Neural progenitor cell (in vitro differentiated cells): ENCODE results near the gene LHX4. TPM values are rescaled to one million over a fixed set of nuclear protein-coding genes. Genes with fewer than 3 reads are reported as not detected.

Experiments used
- DNase-seq: peaks from one replicate; pipeline ENCODE4 v3.0.0-alpha.2; 2016; ENCODE audit warnings: low spot score
- H2AFZ ChIP-seq: fragments of 200-600 bp; sonication (generic); replicated peaks from 2 replicates; pipeline ENCODE4 v1.6.1; 2016; ENCODE audit warnings: antibody characterized with exemption
- H3F3A ChIP-seq: fragments of 200-600 bp; sonication (generic); 2 replicates; pipeline ENCODE4 v1.6.1; 2016; ENCODE audit warnings: antibody characterized with exemption, low read depth
- H3K27ac ChIP-seq: fragments of 200-600 bp; sonication (generic); 2 replicates; pipeline ENCODE4 v1.5.1; 2016; ENCODE audit warnings: mild to moderate bottlenecking
- H3K27me3 ChIP-seq: fragments of 200-600 bp; sonication (generic); 2 replicates; pipeline ENCODE4 v1.6.1; 2016; ENCODE audit warnings: mild to moderate bottlenecking, moderate library complexity
- H3K36me3 ChIP-seq: fragments of 200-600 bp; sonication (generic); 2 replicates; pipeline ENCODE4 v1.5.1; 2016
- H3K4me1 ChIP-seq: fragments of 200-600 bp; sonication (generic); 2 replicates; pipeline ENCODE4 v1.6.1; 2016; ENCODE audit warnings: mixed run types
- H3K4me2 ChIP-seq: fragments of 200-600 bp; sonication (generic); 2 replicates; pipeline ENCODE4 v1.6.1; 2016
- H3K4me3 ChIP-seq: fragments of 200-600 bp; sonication (generic); 2 replicates; pipeline ENCODE4 v1.5.1; 2016
- H3K79me2 ChIP-seq: fragments of 200-600 bp; sonication (generic); 2 replicates; pipeline ENCODE4 v1.6.1; 2016; ENCODE audit warnings: low read depth
- H3K9ac ChIP-seq: fragments of 200-600 bp; sonication (generic); 2 replicates; pipeline ENCODE4 v1.6.1; 2016
- H3K9me3 ChIP-seq: fragments of 200-600 bp; sonication (generic); 2 replicates; pipeline ENCODE4 v1.5.1; 2016; ENCODE audit warnings: low read depth
- H4K20me1 ChIP-seq: fragments of 200-600 bp; sonication (generic); 2 replicates; pipeline ENCODE4 v1.6.1; 2016; ENCODE audit warnings: low read depth
- H3K27ac Mint-ChIP-seq: 3 replicates; pipeline ENCODE4 v1.8.0; 2021; ENCODE audit warnings: mixed read lengths
- H3K27me3 Mint-ChIP-seq: 2 replicates; pipeline ENCODE4 v1.8.0; 2022; ENCODE audit warnings: low read depth, mild to moderate bottlenecking, inconsistent platforms, moderate library complexity, mixed read lengths; ENCODE audit not compliant: insufficient read depth
- H3K36me3 Mint-ChIP-seq: 3 replicates; pipeline ENCODE4 v1.8.0; 2021; ENCODE audit warnings: mixed read lengths
- H3K4me1 Mint-ChIP-seq: 3 replicates; pipeline ENCODE4 v1.8.0; 2021; ENCODE audit warnings: mixed read lengths
- H3K4me3 Mint-ChIP-seq: 3 replicates; pipeline ENCODE4 v1.8.0; 2021; ENCODE audit warnings: mild to moderate bottlenecking, moderate library complexity, mixed read lengths
- H3K9me3 Mint-ChIP-seq: 3 replicates; pipeline ENCODE4 v1.8.0; 2020; ENCODE audit warnings: mixed read lengths
- EZH2 ChIP-seq: fragments of 200-600 bp; sonication (generic); IDR thresholded peaks from 2 replicates; pipeline ENCODE4 v1.6.1; 2017; ENCODE audit warnings: antibody characterized with exemption, mild to moderate bottlenecking, moderate library complexity
- EZH2phosphoT487 ChIP-seq: fragments of 200-600 bp; sonication (generic); IDR thresholded peaks from 2 replicates; pipeline ENCODE4 v1.6.1; 2017; ENCODE audit warnings: antibody characterized with exemption
- total RNA-seq: library from RNA; depleted of rRNA; stranded (reverse); fragments of >200 nt; gene quantifications from 2 replicates; pipeline ENCODE4 v1.2.3, GENCODE V29; 2015; ENCODE audit warnings: low replicate concordance
- TF ChIP-seq, protein P1 (sequence below): fragments of 200-600 bp; sonication (generic); IDR thresholded peaks from 2 replicates; pipeline ENCODE4 v1.5.1; 2017; ENCODE audit warnings: antibody characterized with exemption, mild to moderate bottlenecking

The LHX4 gene
- total RNA-seq, 1 donor from 2014 or later, result not detected

DNA sequence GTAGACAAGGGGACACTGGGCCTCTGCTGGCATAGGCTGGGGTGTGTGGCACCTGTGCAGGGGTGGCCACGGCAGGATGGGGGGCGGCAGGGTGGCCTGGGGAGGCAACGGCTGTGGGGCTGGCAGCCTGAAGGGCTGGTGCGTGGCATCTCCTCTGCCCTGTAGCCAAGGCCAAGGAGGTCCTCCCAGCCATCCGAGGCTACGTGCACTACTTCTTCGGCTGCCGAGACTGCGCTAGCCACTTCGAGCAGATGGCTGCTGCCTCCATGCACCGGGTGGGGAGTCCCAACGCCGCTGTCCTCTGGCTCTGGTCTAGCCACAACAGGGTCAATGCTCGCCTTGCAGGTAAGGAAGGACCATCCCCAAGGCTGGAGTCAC lies 36.0 kb upstream of the LHX4 start:
- no peak overlapping the region for H3K9ac ChIP-seq
- no peak overlapping the region for H3K27ac Mint-ChIP-seq
- H3K9me3 Mint-ChIP-seq, result no peaks in the 10 kb centered on the region
- no peak overlapping the region for H3K4me3 Mint-ChIP-seq
- peaks cover 13% of the 10 kb centered on the region for H3K36me3 Mint-ChIP-seq
- no peaks in the 10 kb centered on the region for H3K9me3 ChIP-seq
- TF ChIP-seq EZH2 (no peak), EZH2phosphoT487 (no peak)
- TF ChIP-seq, protein P1, sequence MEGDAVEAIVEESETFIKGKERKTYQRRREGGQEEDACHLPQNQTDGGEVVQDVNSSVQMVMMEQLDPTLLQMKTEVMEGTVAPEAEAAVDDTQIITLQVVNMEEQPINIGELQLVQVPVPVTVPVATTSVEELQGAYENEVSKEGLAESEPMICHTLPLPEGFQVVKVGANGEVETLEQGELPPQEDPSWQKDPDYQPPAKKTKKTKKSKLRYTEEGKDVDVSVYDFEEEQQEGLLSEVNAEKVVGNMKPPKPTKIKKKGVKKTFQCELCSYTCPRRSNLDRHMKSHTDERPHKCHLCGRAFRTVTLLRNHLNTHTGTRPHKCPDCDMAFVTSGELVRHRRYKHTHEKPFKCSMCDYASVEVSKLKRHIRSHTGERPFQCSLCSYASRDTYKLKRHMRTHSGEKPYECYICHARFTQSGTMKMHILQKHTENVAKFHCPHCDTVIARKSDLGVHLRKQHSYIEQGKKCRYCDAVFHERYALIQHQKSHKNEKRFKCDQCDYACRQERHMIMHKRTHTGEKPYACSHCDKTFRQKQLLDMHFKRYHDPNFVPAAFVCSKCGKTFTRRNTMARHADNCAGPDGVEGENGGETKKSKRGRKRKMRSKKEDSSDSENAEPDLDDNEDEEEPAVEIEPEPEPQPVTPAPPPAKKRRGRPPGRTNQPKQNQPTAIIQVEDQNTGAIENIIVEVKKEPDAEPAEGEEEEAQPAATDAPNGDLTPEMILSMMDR, result no peak
- H3K4me2 ChIP-seq, result no peak overlapping the region
- H4K20me1 ChIP-seq, result peaks cover 27% of the 10 kb centered on the region
- H3K27me3 Mint-ChIP-seq, result peaks cover 15% of the 10 kb centered on the region
- no peak overlapping the region for H3K4me3 ChIP-seq
- H3K4me1 Mint-ChIP-seq, result peaks cover 15% of the 10 kb centered on the region
- H2AFZ ChIP-seq, result no peak overlapping the region
- DNase-seq, result no peak
- peaks cover 5% of the 10 kb centered on the region for H3F3A ChIP-seq
- peaks cover 19% of the 10 kb centered on the region for H3K4me1 ChIP-seq
- no peaks in the 10 kb centered on the region for H3K27me3 ChIP-seq
- no peak overlapping the region for H3K27ac ChIP-seq
- H3K79me2 ChIP-seq, result no peaks in the 10 kb centered on the region
- H3K36me3 ChIP-seq, result no peaks in the 10 kb centered on the region

GRCh38 chr1:180194546-180195207 lies 35.4 kb upstream of the LHX4 start:
- no peaks in the 10 kb centered on the region for H3K36me3 ChIP-seq

DNA sequence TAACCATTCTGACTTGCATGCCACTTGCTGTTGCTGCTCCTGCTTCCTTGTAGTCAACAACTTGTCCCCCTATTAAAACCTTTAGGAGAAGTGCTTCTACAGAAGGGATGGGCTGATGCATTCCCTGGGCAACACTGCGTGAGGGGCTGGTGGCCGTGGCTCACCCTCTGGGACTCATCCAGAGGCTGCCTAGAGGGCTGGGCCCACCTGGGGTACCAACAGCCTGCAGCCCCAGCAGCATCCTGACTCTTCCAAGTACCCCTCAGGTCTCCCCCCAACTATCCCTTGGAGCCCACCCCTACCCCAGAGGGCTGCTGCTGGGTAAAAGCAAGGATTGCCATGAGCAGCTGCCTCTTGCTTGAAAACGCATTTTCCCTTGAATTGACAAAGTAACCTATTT lies 34.7 kb upstream of the LHX4 start:
- Mint-ChIP-seq H3K27ac (no peak overlapping the region), H3K4me1 (peaks cover 15% of the 10 kb centered on the region), H3K9me3 (no peaks in the 10 kb centered on the region), H3K36me3 (peaks cover 13% of the 10 kb centered on the region), H3K4me3 (no peak overlapping the region), H3K27me3 (peaks cover 21% of the 10 kb centered on the region)
- no peak for TF ChIP-seq EZH2phosphoT487
- TF ChIP-seq EZH2, result no peak
- TF ChIP-seq, protein P1, result no peak
- Histone ChIP-seq H3K4me2 (no peak overlapping the region), H3K9me3 (no peaks in the 10 kb centered on the region), H3K27me3 (no peaks in the 10 kb centered on the region), H3K4me3 (no peak overlapping the region), H3F3A (peaks cover 5% of the 10 kb centered on the region), H3K9ac (no peak overlapping the region), H2AFZ (no peak overlapping the region), H3K4me1 (peaks cover 19% of the 10 kb centered on the region), H4K20me1 (peaks cover 32% of the 10 kb centered on the region), H3K27ac (no peak overlapping the region), H3K36me3 (no peaks in the 10 kb centered on the region), H3K79me2 (no peaks in the 10 kb centered on the region)
- no peak for DNase-seq

More at GRCh38 chr1:180194546-180195207, 35.4 kb upstream of the LHX4 start:
- peaks cover 19% of the 10 kb centered on the region for H3K4me1 ChIP-seq
- H3K79me2 ChIP-seq, result no peaks in the 10 kb centered on the region
- Mint-ChIP-seq H3K9me3 (no peaks in the 10 kb centered on the region), H3K36me3 (peaks cover 13% of the 10 kb centered on the region), H3K27me3 (peaks cover 18% of the 10 kb centered on the region), H3K4me3 (no peak overlapping the region), H3K4me1 (peaks cover 15% of the 10 kb centered on the region), H3K27ac (no peak overlapping the region)
- no peak overlapping the region for H3K9ac ChIP-seq
- no peak for DNase-seq
- H3K27me3 ChIP-seq, result no peaks in the 10 kb centered on the region
- no peak overlapping the region for H3K4me3 ChIP-seq
- H4K20me1 ChIP-seq, result peaks cover 32% of the 10 kb centered on the region
- no peak for TF ChIP-seq EZH2phosphoT487
- TF ChIP-seq EZH2, result no peak
- TF ChIP-seq, protein P1, result no peak
- no peak overlapping the region for H3K4me2 ChIP-seq
- H3K9me3 ChIP-seq, result no peaks in the 10 kb centered on the region
- H3F3A ChIP-seq, result peaks cover 5% of the 10 kb centered on the region
- H2AFZ ChIP-seq, result no peak overlapping the region
- no peak overlapping the region for H3K27ac ChIP-seq
